Cardiac fibroblast (primary cell): ENCODE results near the gene SEMA4G.

Source experiments
- DNase-seq, 2 donors: peaks; one replicate each; pipeline versions ENCODE4 v3.0.0 to v3.0.0-alpha.2; 2010; ENCODE audit warnings: low read depth in 2 of 2
- H3K4me3 ChIP-seq, 2 donors: replicated peaks in 1 of 2; 1 replicate in 1 of 2; 2 replicates in 1 of 2; pipeline ENCODE4 v1.5.1; 2011; ENCODE audit warnings: low read depth in 2 of 2, low read length in 2 of 2, mild to moderate bottlenecking in 2 of 2, moderate library complexity in 1 of 2
- CTCF ChIP-seq: IDR thresholded peaks from one replicate; pipeline ENCODE4 v1.5.1; 2011; ENCODE audit warnings: low read depth, mild to moderate bottlenecking, low read length, inconsistent platforms

SEMA4G gene

GRCh38 chr10:100939763-100940344, 29.4 kb upstream of the SEMA4G start:
- no peak overlapping the region for H3K4me3 ChIP-seq
- no peak for TF ChIP-seq CTCF
- no peak for DNase-seq

- no peak for DNase-seq
- no peak for TF ChIP-seq CTCF
- no peak overlapping the region for H3K4me3 ChIP-seq
Observed at GRCh38 chr10:100942229-100942628, 27.1 kb upstream of the SEMA4G start.

GRCh38 chr10:100943508-100943907, 25.8 kb upstream of the SEMA4G start:
- H3K4me3 ChIP-seq, result no peak overlapping the region
- TF ChIP-seq CTCF, result no peak
- no peak for DNase-seq

GRCh38 chr10:100945754-100946153, 23.6 kb upstream of the SEMA4G start:
- H3K4me3 ChIP-seq, result no peak overlapping the region
- no peak for DNase-seq
- TF ChIP-seq CTCF, result no peak

GRCh38 chr10:100948916-100949315, 20.4 kb upstream of the SEMA4G start:
- no peak overlapping the region for H3K4me3 ChIP-seq
- no peak for TF ChIP-seq CTCF
- no peak for DNase-seq

- H3K4me3 ChIP-seq, result no peak overlapping the region
- TF ChIP-seq CTCF, result no peak
- DNase-seq, result no peak
Observed at GRCh38 chr10:100960251-100960650, 9.1 kb upstream of the SEMA4G start.

GRCh38 chr10:100962351-100963080, 6.8 kb upstream of the SEMA4G start:
- TF ChIP-seq CTCF, result no peak
- no peak for DNase-seq
- H3K4me3 ChIP-seq, result no peak overlapping the region
